Kidney (tissue), 14 donors: ENCODE measurements around the gene CMIP. TPM values are rescaled to one million over a fixed set of nuclear protein-coding genes. Genes with fewer than 3 reads are reported as not detected.

Experiments used
- DNase-seq, 5 donors: peaks; one replicate each; pipeline ENCODE4 v3.0.0-alpha.2; 2013 to 2020
- FAIRE-seq: peaks from 2 replicates; lab custom pipeline; 2012; peaks lifted over from hg19 to GRCh38; lab: Jason Lieb, UNC
- H3K27ac ChIP-seq, 2 donors: one replicate each; pipeline ENCODE4 v1.7.0; 2013; ENCODE audit warnings: low read depth in 2 of 2, low read length in 2 of 2, inconsistent platforms in 1 of 2
- H3K27me3 ChIP-seq: one replicate; pipeline ENCODE4 v1.7.1; 2013; ENCODE audit warnings: low read length, inconsistent platforms; ENCODE audit not compliant: control insufficient read depth, insufficient read depth
- H3K36me3 ChIP-seq, 3 donors: one replicate each; pipeline versions ENCODE4 v1.7.0 to v1.7.1; 2013; ENCODE audit warnings: low read length in 3 of 3, control low read depth in 1 of 3, inconsistent platforms in 1 of 3; ENCODE audit not compliant: insufficient read depth in 3 of 3, control insufficient read depth in 2 of 3
- H3K4me1 ChIP-seq, 3 donors: one replicate each; pipeline versions ENCODE4 v1.7.0 to v1.7.1; 2013; ENCODE audit warnings: low read length in 3 of 3, inconsistent platforms in 1 of 3, low read depth in 1 of 3; ENCODE audit not compliant: control insufficient read depth in 2 of 3, insufficient read depth in 2 of 3
- H3K4me3 ChIP-seq, 3 donors: one replicate each; pipeline versions ENCODE4 v1.7.0 to v1.8.1; 2013; ENCODE audit warnings: low read length in 3 of 3, control low read depth in 1 of 3, inconsistent platforms in 1 of 3
- H3K9ac ChIP-seq, 3 donors: one replicate each; pipeline versions ENCODE4 v1.7.0 to v1.7.1; 2013; ENCODE audit warnings: low read length in 3 of 3, control low read depth in 1 of 3, inconsistent platforms in 1 of 3
- H3K9me3 ChIP-seq, 3 donors: one replicate each; pipeline versions ENCODE4 v1.7.0 to v1.7.1; 2013; ENCODE audit warnings: low read length in 3 of 3, control low read depth in 1 of 3, inconsistent platforms in 1 of 3; ENCODE audit not compliant: control insufficient read depth in 2 of 3, insufficient read depth in 1 of 3
- intact Hi-C: fragments of 100-400 bp; cut with DNase I; formaldehyde crosslinking; loops from one replicate; pipeline ENCODE4 v1.11.1; 2022
- polyA plus RNA-seq: library from polyadenylated mRNA; stranded (reverse); fragments of 350-450 nt; fragmentation: Illumina TruSeq; extraction: RNeasy Lipid Tissue Mini Kit (QIAGEN cat#74804); gene quantifications from one replicate; pipeline ENCODE4 v1.2.3, GENCODE V29; 2014; ENCODE audit warnings: low read depth, low replicate concordance; ENCODE audit not compliant: insufficient read depth
- total RNA-seq: library from RNA; stranded (reverse); fragmentation: NEBNext Ultra II Directional; extraction: Animal tissue kit (Norgen Biotek cat#: 25700); gene quantifications from one replicate; pipeline ENCODE4 v1.2.1, GENCODE V29; 2021
- TF ChIP-seq, protein P1 (sequence below): IDR thresholded peaks from 3 replicates; pipeline ENCODE4 v1.5.1; 2012; ENCODE audit warnings: mild to moderate bottlenecking, moderate library complexity, borderline replicate concordance; ENCODE audit not compliant: insufficient read depth; ENCODE audit errors: extremely low read depth
- donor health status: control.
- donor health status: control.
- donor health status: control.
- donor health status: control.
- donor health status: control.
- donor health status: DM: yes; HTN: yes; CAD: no.
- donor health status: Normal renal cell carcinoma (clear cell type).

The CMIP gene
- total and polyA plus RNA-seq, 2 donors from 2014 or later = 16.6 to 65.7 TPM

DNA sequence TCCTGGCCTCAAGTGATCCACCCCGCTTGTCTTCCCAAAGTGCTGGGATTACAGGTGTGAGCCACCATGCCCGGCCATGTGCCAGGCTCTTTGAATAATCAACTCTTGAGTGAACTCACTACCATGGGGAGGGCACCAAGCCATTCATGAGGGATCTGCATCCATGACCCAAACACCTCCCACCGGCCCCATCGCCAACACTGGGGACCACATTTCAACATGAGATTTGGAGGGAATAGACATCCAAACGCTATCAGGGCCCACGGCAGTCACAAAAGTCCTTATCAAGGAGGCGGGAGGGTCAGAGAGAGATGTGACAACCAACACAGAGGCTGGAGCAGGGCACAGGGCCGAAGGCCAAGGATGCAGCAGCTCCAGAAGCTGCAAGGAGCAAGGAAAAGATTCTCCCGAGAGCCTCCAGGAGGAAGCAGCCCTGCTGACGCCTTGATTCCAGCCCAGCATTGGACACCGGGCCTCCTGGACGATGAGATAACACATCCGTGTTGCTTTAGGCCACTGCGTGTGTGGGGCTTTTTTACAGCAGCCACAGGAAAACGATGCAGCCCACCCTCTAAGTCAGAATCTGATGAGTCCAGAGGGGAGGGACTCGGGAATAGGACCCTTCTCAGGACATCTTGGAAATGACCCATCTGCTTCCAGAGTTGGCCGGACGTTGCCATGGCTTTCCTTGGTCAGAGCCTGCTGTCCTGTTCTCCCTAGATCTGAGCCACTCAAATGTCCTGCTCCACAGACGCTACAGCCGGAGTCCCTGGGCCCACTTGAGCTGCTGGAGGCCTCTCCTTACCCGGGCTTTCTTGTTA is 47.3 kb upstream of the CMIP start:
- no peak for FAIRE-seq
- Histone ChIP-seq H3K27me3 (no peaks in the 10 kb centered on the region), H3K4me3 (no peak overlapping the region), H3K27ac (no peak overlapping the region), H3K36me3 (no peaks in the 10 kb centered on the region), H3K9ac (no peak overlapping the region), H3K9me3 (peaks cover 0 to 10% (median 0%) of the 10 kb centered on the region in 3 donors), H3K4me1 (no peaks in the 10 kb centered on the region)
- TF ChIP-seq, protein P1, sequence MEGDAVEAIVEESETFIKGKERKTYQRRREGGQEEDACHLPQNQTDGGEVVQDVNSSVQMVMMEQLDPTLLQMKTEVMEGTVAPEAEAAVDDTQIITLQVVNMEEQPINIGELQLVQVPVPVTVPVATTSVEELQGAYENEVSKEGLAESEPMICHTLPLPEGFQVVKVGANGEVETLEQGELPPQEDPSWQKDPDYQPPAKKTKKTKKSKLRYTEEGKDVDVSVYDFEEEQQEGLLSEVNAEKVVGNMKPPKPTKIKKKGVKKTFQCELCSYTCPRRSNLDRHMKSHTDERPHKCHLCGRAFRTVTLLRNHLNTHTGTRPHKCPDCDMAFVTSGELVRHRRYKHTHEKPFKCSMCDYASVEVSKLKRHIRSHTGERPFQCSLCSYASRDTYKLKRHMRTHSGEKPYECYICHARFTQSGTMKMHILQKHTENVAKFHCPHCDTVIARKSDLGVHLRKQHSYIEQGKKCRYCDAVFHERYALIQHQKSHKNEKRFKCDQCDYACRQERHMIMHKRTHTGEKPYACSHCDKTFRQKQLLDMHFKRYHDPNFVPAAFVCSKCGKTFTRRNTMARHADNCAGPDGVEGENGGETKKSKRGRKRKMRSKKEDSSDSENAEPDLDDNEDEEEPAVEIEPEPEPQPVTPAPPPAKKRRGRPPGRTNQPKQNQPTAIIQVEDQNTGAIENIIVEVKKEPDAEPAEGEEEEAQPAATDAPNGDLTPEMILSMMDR = no peak
- intact Hi-C loops = no loop called here
- DNase-seq = no peak

DNA sequence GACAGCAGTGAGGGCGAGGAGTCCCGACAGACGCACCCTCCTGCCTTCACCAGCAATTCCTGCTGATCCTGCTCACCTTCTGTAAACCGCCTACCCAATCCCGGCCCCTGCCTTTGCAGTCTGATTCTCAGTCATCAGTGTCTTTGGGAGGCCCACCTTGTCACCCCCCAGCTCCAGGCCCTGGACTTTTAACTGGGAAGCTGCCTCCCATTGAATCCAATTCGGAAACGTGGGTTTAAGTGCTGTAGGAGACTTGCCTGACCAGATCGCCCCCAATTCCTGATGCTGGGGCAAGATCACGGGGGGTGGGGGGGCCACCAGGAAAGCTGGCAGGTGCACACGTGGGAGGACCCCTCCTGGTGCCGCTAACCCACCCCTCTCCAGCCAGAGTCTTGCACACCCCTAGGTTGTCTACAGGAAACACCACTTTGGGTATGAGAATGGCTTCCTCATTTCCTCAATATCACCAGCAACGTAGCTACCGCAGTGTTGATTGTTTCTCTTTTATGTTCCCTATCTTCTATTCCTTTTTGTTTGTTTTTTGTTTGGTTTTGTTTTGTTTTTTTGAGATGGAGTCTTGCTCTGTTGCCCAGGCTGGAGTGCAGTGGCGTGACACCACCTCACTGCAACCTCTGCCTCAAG is 46.6 kb upstream of the CMIP start:
- intact Hi-C loops = no loop called here
- Histone ChIP-seq H3K9ac (no peak overlapping the region), H3K4me3 (no peak overlapping the region), H3K9me3 (peaks cover 0 to 10% (median 0%) of the 10 kb centered on the region in 3 donors), H3K4me1 (no peaks in the 10 kb centered on the region), H3K36me3 (no peaks in the 10 kb centered on the region), H3K27me3 (no peaks in the 10 kb centered on the region), H3K27ac (no peak overlapping the region)
- FAIRE-seq = no peak
- no peak for DNase-seq
- TF ChIP-seq, protein P1 = no peak

DNA sequence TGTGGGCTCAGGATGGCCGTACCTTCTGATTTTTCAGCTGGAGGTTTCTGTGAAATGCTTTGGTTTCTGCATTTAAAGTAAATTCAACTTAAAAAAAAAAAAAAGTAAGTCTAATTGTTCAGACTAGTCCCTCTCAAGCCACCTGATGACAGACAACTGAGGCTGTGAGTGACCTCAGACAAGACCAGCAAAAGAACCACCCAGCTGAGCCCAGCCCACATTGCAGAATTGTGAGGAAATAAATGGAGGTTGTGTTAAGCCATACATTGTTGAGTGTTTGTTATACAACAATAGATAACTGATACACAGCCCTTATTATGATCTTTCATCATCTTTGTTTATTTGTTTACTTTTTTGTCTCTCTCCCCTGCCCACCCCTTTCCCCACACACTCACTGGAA is 44.7 kb upstream of the CMIP start:
- Histone ChIP-seq H3K9ac (no peak overlapping the region), H3K27ac (no peak overlapping the region), H3K4me3 (no peak overlapping the region), H3K4me1 (peaks cover 0 to 3% (median 0%) of the 10 kb centered on the region in 3 donors), H3K36me3 (no peaks in the 10 kb centered on the region), H3K9me3 (peaks cover 0 to 10% (median 0%) of the 10 kb centered on the region in 3 donors), H3K27me3 (no peaks in the 10 kb centered on the region)
- TF ChIP-seq, protein P1 = no peak
- DNase-seq (no peak), FAIRE-seq (no peak)
- intact Hi-C loops = loop anchor here (5.0 kb wide), 1 partner anchor 322 kb away; no protein-coding TSS in a partner anchor
